NOMO-1 treated with dmso at 0.1 percent for 144 hours (cell line): ENCODE measurements around the gene DEPDC1B.
"Not testable (repeated sequence)": the region's sequence is repeated elsewhere in the genome, so short reads cannot be mapped to it uniquely, and the experiment has no call there.

ENCODE experiments used
- DNase-seq: peaks from one replicate; lab custom pipeline; 2025; ENCODE audit not compliant: unreplicated experiment; lab: John Stamatoyannopoulos, UW

DEPDC1B gene

GRCh38 chr5:60590172-60590571 lies 109.8 kb downstream of the DEPDC1B start:
- DNase-seq, result no peak

GRCh38 chr5:60587312-60587711 lies 112.7 kb downstream of the DEPDC1B start:
- DNase-seq, result not testable (repeated sequence)

- no peak for DNase-seq
These were observed 113.6 kb downstream of the DEPDC1B start for GRCh38 chr5:60586307-60586901.

GRCh38 chr5:60585618-60586017 lies 114.3 kb downstream of the DEPDC1B start:
- no peak for DNase-seq

GRCh38 chr5:60584304-60584703 lies 115.7 kb downstream of the DEPDC1B start:
- DNase-seq, result no peak

- DNase-seq, result no peak
These were observed 116.3 kb downstream of the DEPDC1B start for GRCh38 chr5:60583616-60584015.

GRCh38 chr5:60578315-60578714 lies 121.7 kb downstream of the DEPDC1B start:
- DNase-seq, result no peak

GRCh38 chr5:60577116-60577515 lies 122.8 kb downstream of the DEPDC1B start:
- no peak for DNase-seq

GRCh38 chr5:60576425-60576824 lies 123.5 kb downstream of the DEPDC1B start:
- no peak for DNase-seq

GRCh38 chr5:60568646-60569045 lies 131.3 kb downstream of the DEPDC1B start:
- no peak for DNase-seq

GRCh38 chr5:60563696-60564324 lies 136.2 kb downstream of the DEPDC1B start:
- DNase-seq, result no peak

- DNase-seq, result not testable (repeated sequence)
These were observed 146.7 kb downstream of the DEPDC1B start for GRCh38 chr5:60553291-60553690.

- DNase-seq, result no peak
These were observed 148.1 kb downstream of the DEPDC1B start for GRCh38 chr5:60551829-60552228.

GRCh38 chr5:60551250-60551649 lies 148.7 kb downstream of the DEPDC1B start:
- no peak for DNase-seq

GRCh38 chr5:60550311-60550710 lies 149.7 kb downstream of the DEPDC1B start:
- no peak for DNase-seq

- no peak for DNase-seq
These were observed 150.1 kb downstream of the DEPDC1B start for GRCh38 chr5:60549841-60550240.
